Smooth muscle cell of the brain vasculature (primary cell): ENCODE data around the gene HOXA2.

Source experiments
- DNase-seq: peaks from one replicate; pipeline ENCODE4 v3.0.0-alpha.2; 2012; ENCODE audit warnings: low read depth, low spot score

The HOXA2 gene

DNA sequence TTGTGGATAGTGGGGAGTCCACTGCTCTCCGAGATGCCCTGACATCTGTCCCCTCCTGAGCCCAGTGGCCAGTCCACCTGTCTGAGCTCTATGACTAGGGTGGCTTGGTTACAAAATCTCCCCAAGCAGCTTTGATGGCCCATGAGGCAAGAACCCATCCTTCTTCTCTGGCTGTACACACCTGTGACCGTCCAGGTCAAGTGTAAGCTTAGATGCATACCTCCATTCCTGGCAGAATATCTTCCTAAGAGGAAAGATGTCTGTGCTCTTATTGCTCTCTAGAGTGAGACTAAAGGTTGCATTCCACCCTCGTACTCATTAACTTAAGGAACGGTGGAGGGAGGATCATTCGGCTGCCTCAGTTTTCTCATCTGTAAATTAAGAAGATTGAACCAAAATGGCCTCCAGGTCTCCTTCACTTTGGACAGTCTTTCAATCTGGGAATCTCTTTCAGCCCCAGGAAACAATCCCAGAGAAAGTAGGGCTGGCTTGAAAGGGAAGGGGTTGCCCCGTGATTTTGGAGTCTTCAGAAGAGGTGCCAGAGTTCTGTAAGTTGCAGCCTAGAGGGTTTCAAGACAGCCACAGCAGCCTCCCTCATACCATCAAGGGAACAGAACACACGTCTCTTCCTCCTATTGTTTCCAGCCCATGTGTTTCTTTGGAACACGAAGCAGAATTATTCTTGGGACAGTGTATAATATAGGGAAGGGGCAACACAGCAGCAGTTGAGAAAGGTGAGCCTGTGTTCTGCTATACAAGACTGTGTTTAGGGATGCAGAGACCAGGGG, 22.6 kb upstream of the HOXA2 start:
- DNase-seq: no peak

DNA sequence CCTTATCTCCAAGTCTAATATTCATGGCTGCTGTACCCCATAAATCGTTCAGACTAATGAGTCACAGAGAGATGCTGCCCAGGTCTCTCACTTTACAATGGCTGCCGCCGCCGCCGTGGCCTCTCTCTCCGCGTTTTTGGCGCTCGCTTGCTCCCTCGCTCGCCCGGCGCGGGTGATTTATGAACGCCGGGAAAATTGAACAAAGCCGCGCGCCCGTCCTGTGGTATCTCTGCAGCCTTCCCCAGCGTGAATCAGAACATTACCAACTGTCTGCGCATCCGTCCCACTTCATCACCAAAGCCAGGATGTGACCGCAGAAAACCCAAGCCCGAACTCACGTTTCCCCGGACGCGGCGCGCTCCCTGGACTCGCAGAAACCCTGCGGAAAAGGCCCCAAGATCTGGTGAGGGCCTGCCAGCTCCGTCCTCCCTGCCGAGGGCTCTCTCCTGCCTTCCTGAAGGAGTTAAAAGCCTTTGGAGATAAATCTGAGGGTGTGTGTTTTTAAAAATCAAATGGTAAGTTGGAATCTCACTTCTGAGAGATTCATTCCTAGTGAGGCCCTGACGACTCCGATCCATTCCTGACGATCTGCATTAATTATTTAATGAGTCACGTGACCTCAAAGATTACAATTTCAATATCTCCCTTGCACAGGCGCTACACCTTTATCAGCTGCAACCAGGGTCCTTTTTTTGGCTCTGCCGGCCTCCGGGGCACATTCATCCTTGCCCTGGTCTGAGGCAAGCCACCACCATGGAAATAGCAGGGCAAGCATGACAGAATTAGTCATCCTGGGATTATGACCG, 21.8 kb upstream of the HOXA2 start:
- DNase-seq: no peak

DNA sequence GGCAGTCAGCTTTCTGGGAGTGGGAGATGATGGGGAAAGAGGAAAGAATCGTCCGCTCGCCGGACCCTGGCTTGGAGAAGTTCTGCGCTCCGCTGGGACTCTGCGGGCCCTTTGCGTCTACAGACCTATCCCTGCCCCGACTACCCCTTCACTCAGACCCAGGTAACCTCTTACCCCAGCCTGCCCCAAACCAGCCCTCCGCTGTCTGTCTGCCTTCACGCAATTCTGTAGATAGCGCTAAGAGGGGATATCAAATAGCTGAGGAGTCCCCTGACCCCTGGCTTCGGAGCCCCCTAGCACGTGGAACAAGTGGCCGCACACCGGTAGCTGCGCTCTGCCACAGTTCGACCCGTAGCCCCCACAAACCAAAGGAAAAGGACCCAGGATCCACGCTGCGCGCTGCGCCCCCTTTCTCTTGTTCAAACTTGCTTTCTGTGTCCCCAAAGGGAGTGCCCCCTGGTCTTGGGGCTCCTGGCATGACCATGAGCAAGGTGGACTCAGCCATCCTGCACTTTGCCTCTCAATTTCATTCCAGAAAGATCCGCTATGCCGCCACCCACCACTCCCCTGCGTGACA, 21.1 kb upstream of the HOXA2 start:
- no peak for DNase-seq

DNA sequence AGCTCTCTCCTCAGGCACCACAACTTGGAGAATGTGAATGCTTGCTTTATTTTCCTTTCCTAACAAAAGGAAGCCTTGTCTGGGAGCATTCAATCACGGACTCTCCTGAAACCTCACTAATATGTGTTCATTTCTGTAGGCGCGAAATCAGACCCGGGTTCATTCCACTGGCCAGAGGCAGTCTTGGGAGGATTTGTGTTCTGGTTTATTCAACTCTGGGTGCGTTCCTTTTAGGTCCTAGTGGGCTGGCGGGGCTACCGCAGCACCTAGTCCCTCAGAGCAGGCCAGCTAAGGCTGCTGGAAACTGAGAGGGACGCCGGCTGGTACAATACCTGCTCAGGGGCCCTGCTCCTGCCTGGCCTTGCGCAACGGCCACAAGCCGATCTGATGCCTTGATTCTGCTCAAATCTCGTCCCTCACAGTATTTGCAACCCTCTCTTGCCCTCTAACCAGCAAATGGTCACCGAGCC, 20.6 kb upstream of the HOXA2 start:
- no peak for DNase-seq

DNA sequence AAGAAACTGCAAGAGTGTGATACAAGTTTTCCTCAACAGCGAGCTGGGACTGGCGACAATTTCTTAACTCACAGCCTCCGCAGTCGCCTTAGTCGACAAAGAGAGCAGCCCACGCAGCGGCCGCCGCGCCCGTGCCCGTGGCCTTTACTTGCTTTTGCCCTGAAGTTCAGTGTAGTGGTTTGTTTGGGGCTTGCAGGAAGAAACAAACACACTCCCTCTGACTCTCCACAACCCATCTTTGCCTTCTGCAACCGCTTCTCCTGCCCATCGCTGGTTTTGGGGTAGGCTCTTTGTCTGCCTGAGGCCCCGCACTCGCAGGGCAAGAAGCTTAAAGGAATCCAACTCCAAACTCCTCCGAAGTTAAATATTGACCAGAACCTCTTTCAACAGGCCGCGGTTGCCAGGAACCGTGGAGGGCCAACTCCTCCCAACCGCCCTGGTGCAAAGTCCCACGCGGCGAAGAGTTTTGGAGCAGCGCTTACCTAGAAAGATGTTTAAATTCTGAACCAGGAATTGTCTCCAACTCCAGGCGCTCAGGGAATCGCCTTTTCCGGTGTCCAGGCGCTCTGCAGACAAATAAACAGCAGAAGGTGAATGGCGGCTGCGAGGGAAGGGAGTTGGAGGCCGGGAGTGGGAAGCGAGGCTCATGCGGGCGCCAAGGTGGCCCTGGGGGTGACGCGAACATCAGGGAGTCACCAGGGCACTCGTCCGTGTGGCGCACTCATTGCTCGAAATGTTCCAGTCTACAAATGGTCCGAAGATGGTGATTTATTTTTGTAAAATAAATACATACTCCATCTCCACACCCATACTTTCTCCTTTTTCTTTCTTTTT, 19.8 kb upstream of the HOXA2 start:
- no peak for DNase-seq

DNA sequence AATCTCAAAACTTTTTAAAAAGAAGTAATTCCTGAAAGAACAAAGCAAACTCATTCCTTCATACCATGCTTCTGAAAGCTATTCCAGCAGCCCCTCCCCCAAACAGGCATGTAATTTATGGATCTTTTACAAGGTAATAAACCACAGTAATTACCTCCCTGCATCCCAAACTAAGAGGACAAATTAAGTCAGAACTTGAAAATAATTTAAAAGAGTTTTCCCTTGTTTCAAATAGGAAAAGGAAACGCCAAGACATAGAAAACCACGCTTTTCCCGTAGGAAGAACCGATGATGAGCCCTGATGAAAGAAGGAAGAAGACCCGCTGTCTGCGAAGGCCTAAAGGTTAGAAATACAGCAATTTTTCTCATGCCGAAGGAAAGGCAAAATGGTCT, 19.2 kb upstream of the HOXA2 start:
- no peak for DNase-seq

DNA sequence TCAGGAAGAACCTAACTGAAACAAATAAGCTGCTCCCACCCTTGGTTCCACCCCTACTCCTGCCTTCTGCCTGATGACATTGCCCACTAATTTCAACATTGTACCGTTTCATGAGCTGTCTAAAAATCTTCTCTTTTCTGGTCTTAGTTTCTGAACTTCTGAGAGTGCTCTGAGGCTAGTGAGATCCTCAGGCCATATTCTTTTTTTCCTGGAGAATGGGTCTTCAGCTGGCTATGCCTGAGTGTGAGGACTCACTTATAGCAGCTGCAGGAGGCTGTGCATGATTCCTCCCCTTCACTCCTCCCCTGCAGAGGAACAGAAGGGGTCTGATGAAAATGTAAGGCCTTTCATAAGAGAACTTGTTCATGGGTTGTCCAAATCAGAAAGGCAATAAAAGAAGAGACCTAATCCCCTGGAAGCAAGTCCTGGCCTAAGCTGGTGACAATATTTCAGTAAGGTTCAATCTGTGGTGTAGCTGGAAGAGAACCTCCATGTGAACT, 17.0 kb upstream of the HOXA2 start:
- no peak for DNase-seq

DNA sequence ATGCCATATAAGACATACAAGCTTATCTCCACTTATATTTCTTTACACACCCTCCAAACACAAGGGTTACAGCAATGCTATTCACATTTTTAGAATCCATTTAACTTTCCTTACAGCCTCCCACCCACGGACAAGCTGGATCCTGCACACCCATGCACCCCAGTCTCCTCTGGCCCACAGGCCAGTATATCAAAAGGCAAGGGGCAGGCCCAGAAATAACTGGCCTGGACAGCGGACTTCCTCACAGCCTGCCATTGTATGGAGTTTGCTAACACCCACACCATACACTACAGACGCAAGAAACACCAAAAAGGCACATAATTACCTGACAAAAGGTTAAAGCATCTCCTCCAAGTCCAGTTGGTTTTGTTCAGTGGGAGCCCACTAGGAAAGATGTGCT, 16.1 kb upstream of the HOXA2 start:
- no peak for DNase-seq

DNA sequence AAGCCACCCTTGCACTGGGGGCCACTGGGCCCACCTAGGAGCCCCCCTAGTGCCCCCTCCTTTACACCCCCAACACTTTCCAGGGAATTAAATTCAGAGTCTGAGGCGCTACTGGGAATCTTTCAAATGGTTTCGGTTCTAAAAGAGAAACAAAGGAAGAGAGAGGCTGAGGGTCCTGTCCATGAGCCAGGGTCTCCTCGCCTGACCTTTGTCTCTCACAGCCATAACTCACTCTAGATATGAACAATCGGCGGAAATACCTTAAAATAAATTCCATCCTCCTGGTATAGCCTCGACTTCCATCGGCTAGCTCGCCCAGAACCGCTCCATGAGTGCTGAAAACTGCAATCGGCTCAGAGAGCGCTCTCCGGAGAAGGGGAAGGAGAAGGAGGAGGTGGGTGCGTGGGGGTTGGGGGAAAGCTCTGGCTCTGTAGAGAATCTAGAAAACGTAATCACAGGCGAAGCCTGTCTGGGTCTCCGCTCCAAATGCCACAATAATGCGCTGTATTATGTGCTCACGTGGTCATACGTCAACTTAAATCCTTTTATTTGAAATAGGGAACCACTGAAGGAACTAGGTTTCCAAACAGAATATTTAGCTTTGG, 15.5 kb upstream of the HOXA2 start:
- no peak for DNase-seq

DNA sequence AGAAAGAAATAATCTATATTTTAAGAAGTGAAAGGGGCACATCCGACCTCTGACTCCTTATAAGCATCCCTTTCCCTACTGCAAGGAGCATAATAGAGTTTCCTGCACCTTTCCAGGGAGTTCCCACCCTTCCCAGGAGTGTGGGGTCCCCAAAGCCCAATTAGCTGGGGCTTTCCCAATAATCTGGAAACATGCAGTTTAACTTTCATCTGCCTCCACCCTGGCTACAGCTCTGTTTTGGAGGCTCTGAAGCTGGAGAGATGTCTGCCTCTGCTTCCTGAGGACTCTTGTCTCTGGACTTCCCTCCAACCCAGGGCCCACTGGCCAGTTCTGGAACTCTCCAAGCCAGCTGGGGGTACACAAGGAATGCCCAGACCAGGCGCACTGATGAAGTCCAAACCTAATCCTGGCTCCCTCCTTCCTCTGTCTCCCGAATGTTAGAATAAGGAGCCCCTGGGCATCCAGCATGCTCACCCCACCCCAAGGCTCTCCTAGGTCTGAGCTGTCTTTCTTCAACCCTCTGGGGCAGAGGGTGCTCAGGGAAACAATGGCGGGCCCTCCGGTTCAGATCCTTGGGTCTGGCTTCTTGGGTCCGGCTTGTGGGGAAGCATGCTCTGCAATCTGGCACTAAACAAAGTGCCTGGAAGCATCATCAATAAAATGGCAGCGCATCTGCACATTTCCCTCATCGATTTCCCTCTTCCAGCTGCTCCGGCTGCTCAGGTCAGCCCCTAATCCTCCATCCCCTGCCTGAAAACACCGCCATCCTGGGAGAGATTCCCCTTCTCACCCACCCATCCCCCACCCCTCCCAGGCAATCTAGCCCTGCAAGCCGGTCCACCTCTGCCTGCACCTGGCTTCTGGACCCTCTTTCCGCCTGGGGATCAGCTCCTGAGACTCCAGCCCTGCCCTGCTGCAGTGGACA, 14.7 kb upstream of the HOXA2 start:
- no peak for DNase-seq

DNA sequence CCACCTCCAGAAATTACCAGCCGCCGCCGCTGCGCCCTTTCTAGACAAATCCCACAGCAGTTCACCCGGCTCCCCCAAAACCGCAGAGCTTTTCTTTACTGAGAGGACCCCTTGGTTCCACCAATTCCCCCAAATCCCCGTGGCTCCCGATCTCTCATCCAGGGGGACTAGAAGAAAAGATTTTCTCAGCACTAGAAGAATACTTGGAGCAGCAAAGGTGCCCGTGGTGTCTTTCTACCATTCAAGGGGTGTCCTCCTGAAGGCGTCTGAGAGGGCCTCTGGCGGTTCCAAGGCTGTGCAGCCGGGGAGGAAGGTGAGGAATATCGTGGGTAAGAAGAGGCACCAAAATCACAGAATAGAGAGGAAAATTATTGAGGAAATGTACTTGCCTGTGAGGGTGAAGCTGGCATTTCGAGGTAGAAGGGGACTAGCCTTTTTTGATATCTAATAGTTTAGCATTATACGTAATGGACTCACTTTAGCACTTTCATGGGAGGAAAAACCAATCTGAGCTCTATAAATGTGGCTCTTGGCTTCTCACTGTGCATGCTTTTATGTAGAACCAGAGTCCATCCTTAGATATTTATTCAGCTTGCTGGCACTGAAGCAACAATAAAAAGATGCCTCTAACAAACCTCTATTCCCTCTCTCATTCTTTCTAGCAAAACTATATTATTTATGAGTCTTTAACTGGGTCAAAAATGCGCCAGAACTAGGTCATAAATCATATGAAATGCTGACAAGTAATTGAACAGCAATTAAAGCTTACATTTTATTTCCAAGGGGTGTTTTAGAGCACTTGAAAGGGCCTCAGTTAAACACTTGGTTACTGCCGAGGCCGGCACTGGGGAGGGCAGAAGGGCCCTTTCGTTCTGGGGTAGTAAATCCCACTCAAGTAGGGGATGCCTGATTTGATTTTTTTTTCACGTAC, 13.8 kb upstream of the HOXA2 start:
- DNase-seq: no peak

DNA sequence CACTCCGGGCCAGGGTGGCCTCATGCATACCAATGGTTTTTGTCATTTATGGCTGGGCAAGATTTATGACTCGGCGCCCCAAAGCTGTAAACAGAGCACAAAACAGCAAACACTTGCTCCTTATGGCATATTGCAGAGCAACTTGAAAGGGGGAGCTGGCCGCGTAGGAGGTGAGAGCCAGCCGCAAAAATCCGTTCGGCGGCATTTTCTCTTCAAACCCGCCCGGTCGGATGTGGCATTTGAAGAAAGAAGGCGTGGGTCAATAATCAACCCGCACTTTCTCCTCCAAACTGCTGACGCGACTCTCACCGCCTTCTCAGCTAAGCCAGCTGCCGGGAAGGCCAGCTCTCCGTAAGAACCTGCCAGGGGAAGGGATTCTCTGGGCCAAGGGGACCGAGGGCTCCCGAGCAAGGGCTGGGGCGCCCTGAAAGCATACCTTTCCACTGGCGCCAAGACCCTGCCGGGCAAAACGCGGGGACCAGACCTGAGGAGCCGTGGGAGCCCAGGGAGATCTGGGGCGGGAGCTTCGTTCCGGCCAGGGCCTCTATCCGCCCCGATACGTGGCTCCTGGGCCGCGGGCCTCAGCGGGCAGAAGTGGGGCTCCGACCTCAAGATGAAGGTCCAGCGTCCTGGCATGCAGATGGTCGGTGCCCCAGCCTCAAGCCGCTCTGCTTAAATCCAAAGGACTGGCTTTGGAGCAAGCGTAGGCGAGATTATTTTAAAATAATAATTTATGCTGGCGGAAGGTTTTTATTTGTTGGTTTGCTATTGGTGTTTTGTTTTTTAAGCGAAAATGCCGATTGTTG, 12.9 kb upstream of the HOXA2 start:
- DNase-seq: no peak

DNA sequence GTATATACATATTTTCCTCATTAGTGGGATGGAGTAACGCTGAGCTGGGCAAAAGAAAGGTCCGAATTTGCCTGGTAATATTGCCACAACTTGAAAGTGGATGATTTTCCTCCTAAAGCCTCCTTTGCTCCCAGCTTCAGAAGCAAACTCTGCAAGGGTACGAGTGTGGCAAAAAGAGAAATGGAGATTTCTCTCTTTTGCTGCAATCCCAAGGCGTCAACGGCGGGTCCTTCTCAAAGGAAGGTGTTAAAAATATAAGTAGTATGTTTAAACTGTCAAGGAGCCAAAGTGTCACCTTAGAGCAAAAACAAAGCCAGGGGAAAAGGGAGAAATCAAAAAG, 12.4 kb upstream of the HOXA2 start:
- DNase-seq: no peak

DNA sequence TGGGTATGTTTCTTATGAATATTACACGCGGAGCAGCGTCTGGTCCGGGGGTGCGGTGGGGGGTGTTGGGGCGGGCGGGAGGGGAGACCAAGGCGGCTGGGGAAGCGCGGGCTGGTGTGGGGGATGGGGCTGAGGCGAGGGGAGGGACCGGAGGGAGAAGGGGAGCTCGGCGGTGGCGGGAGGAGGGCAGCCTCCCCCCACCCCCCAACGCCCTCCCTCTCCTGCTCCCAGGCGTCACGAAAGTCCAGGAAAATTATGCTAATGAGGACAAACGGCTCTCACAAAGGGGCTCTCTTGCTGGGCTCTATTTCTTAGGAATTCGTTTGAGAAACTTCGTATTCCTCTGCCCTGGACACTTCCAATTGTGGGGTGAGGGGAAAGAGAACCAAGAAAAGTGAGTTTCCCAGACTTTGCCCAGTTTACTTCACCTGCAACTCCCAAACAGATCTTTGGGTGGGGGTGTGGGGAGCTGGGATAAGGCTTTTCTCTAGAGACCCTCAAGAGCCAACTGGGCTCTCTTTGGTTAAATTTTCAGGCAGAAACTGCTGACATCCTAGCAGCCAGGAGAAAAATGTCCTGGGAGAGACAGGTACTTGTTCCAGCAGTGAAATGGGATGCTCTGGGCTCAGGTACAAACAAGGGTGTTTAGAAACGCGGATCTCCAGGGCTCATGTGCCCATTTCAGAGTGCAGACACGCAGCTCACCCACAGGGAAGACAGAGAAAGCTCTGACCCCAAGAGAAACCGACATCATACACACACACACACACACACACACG, 11.7 kb upstream of the HOXA2 start:
- DNase-seq: no peak

DNA sequence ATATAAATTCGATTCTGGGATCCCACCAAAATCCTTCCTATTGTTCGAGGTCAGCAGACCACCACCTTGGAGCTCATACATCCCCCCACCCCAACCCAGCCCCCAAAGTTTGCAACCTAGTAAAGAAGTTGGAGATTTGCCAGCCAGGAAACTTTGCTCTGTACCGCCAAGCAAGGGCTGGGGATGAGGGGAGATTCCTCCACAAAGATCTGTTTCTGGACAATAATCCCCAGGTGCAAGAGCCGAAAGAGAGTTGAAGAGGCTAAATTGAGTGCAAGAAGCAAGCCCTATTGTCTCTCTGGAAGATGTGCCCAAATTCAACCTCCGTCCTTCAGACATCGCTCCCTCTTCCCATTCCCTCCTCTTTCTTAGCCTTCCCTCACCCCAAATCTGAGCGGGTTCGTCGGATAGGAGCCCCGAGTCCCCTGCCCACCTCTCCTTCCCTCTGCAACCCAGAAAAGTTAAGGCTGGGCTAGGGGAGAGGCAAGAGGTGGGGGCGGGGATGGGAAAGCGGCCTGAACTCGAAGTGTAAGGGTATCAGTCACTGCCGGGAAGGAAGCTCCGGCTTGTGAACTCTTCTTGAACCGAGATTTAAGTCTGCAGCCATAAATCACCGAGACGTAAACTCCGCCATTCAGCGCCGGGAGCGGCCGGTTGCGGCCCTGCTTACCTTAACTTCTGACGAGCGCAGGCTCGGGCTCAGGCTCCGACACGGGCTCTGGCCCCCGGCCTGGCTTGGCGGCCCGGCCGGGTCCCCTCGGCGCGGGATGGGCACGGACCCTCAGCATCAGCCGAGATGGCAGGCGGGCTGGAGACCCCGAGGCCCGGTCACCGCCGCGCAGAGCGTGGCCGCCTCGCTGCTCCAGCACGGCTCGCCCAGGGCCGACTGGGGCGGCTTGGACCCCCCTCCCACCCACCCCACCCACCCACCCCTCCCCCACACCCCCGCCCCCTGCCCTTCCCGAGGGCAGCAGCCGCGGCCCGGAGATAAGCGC, 10.8 kb upstream of the HOXA2 start:
- no peak for DNase-seq

DNA sequence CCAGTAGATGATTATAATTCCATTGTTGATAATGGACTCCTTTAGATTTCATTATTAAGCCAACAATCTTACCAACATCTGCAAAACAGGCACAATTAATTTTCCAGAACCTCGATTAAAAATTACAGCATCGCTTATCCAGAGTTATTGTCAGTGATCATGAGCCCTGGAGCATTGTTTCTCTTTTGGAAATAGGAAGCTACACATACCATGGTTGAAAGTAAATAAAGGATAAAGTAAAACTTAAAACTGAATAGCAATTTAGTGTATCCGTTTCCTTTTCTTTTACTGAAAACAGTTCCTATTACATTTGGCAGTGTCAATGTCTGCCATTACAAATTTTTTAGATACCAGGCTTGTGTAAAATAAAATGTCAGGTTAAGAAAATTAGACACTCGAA, 9.9 kb upstream of the HOXA2 start:
- DNase-seq: no peak
